ENCODE results near the gene PRAME.

The PRAME gene

DNA sequence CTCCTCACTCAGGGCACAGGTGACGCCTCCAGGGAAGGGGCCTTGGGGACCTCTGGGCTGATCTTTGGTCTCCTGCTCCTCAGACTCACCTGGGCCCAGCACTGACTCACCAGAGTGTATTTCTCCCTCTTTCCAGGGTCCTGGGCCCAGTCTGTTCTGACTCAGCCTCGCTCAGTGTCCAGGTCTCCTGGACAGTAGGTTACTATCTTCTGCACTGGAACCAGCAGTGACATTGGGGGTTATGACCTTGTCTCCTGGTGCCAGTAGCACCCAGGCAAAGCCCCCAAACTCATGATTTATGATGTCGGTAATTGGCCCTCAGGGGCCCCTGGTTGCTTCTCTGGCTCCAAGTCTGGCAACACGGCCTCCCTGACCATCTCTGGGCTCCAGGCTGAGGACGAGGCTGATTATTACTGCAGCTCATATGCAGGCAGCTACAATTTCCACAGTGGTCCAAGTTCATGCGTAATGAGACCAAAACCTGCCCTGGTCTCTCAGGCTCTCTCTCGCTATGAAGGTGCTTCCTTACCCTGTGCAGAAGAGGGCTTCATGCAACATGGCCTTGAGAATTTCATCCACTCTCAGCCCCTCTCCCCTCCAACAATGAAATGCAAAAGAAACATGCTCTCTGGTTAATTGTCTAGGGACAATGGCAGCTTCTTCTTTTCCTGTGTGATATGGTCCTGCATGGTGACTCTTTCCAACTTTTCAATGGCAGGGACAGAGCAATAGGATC is 21.0 kb upstream of the PRAME start:
- no peak for DNase-seq (ENCODE audit: low read depth)

DNA sequence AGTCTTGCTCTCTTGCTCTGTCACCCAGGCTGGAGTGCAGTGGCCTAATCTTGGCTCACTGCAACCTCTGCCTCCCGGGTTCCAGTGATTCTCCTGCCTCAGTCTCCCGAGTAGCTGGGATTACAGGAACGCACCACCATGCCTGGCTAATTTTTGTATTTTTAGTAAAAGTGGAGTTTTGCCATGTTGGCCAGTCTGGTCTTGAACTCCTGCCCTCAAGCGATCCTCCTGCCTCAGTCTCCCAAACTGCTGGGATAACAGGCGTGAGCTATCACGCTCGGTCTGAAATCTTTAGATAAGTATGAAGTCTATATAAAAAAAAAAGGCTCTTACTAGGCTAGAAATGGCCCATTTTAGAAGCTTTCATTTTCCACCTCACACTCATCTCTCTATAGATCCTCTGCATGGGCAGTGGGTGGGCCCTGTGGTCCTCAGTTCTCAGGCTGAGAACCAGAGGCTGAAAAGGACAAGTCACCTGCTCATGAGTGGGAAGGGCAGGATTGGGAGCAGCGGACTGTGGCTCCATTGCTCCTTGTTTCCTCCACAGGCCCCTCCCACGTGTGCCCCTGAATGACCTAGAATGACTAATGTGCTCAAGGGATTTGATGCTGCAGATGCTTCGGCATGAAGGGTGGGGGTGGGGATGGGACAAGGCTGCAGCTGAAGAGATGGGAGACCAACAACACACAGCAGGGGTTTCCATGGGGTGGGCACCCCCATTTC is 19.8 kb upstream of the PRAME start:
- DNase-seq (ENCODE audit: low read depth) = no peak

DNA sequence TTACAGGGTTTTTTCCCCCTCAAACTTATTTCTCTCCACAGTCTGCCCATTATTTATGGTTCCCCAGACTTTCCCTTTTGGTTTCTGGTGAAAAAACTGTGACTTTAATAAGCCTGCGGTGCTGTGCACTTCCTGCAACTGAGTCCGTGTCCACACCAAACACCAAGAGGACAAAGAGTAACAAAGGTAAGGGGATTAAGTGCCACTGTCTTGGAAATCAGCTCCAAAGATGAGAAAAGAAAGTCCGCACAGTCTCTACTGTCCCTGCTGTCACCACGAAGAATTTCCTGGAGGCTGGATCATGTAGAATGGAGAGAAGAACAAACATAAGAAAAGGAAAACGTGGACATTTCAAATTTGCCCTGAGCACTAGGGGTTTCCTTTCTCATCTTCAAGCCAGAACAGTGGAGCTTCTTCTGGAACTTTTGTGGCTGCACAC is 17.9 kb upstream of the PRAME start:
- no peak for DNase-seq (ENCODE audit: low read depth)

DNA sequence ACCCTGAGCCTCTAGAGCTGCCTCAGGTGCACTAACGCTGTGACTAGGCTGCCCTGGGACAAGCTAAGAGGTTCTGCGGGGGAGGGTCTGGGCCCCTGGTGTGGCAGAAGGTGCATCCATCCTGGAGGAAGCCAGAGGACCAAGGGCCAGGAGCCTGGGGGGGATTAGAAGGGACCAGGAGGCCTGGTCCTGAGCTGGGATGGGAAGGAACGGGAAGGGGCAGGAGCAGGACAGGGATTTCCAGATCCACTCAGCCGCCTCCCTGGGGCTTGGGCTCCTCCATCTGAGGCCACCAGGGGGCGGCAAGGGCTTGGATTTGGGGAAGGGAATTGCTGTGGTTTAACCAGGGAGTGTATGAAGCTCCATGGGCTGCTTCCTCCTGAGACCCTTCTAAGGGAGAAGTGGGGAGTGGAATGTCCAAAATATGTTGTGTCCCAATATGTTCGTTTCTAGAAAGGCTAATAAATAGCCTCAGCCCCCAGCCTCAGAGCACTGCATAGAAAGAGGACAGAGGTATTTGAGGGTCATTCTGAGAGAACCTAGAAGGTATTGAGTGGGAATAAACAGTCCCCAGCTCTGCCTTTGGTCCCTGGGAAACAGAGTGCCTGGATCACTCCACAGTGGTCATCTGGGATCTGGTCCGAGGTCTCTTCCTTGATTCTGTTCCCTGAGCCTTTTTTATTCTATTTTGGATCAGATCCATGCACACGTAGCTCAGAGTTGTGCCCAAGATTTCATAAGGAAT is 17.4 kb upstream of the PRAME start:
- DNase-seq (ENCODE audit: low read depth) = no peak

DNA sequence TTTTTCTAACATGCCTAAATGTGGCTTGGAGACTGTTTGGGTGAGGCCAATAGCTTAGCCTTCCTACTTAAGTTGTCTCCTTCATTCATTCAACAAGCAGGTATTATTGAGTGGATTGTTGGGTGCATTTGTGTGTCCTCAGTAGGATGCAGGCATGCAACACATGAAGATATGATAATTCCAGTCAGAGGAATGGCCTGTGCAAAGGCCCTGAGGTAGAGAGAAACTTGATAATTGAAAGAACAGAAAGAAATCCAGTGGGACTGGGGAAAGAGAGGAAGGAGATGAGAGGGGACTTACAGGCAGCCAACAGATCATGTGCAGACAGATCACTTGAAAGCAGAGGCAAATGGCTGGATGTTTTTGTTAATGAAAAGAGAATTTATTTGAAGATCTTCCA is 15.3 kb upstream of the PRAME start:
- DNase-seq (ENCODE audit: low read depth) = no peak

DNA sequence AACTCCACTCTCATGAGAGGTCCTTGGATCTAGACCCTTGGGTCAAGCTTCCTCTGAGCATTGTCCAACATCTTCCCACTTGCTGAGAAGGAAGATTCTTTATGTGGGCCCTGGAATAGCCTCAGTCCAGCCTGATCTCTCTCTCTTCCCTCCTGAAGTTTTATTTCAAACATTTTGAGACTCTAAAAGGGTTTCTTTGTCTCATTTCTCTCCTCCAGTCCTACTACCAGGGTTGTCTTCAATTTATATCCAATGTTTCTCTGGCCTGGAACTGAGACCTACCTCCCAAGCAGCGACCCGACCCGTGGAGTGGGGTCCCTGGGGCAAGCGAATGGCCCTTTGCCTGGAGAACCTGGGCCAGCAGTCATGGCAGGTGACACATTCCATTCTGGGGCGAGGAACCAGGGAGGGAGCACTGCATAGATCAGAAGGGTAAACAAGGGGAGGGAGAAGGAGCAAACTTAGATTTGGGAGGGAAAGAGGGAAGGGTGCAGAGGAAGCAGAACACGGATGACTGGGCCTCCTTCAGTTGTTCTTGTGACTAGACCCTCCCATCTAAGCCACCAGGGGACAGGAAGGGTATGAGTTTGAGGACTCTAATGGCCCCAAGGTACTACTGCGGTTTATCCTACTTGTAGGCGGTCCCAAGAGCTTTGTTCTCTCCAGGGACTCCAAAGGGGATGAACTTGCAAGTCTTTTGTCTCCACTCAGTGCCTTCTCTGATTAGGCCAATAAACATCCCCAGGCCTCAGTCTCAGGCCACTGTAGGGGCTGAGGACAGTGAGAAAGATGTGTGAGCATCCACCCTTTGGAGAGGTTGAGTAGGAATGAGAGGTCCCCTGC is 14.2 kb upstream of the PRAME start:
- DNase-seq (ENCODE audit: low read depth) = no peak

DNA sequence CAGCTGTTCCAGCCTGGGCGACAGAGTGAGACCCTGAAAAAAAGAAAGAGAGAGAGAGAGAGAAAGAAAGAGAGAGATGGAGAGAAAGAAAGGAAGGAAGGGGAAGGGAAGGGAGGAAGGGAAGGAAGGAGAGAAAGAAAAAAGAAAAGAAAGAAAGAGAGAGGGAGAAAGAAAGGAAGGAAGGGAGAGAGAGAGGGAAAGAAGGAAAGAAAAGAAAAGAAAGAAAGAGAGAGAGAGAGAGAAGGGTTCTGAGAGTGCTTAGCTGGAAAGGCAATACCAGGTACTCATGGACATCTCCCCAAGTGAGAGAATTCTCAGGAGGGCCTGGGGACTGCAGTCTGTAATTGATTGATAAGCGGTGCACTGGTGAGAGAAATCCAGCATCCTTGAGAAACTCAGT is 12.8 kb upstream of the PRAME start:
- no peak for DNase-seq (ENCODE audit: low read depth)

DNA sequence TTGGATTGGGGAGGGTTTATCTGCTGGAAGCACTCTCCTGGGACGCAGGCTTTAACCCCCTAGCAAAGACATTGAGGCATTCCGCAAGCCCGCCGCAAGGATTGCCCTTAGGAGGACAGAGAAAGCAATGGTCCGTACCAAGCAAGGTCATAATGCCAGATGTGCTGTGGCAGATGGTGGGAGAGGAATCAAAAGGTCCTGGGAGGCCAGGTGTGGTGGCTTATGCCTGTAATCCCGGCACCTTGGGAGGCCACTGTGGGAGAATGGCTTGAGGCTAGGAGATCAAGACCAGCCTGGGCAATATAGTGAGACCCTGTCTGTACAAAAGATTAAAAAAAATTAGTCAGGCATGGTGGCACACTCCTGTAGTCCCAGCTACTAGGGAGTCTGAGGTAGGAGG is 12.4 kb upstream of the PRAME start:
- DNase-seq (ENCODE audit: low read depth) = no peak

DNA sequence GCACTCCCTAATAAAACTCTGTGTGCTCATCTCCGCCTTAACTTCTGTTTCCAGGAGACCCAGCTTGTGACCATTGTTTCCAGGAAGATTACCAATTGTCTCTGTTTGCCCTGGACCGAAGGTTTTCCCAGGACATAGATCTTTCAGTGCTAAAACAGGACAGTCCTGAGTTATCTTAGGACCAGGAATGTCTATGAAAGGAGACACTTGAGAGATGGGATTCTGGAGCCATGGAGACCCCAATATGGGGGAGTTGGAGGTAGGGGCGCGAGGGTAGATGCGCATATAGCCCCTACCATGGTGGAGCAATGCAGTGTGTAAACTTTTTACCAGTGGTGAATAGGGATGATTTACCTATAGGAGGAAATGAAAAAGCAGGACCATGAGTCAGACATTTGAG is 10.2 kb upstream of the PRAME start:
- no peak for DNase-seq (ENCODE audit: low read depth)

DNA sequence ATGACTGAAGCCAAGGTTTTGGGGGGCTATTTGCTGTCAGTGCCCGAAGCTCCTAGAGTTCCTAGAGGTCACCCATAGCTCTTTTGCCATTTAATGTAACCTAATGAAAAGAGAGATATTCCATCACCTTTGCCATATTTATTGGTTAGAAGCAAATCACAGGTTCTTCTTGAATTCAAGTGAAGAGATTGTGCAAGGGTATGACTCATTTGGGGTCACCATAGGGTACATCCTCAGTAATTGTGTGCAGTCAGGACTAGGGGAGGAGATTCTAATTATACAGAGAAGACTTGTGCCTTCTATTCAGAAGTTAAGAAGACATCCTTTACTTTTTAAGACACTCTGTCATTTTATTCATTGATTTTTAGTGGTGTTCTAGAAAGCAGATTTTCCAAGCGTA is 6.9 kb upstream of the PRAME start:
- DNase-seq (ENCODE audit: low read depth) = no peak

DNA sequence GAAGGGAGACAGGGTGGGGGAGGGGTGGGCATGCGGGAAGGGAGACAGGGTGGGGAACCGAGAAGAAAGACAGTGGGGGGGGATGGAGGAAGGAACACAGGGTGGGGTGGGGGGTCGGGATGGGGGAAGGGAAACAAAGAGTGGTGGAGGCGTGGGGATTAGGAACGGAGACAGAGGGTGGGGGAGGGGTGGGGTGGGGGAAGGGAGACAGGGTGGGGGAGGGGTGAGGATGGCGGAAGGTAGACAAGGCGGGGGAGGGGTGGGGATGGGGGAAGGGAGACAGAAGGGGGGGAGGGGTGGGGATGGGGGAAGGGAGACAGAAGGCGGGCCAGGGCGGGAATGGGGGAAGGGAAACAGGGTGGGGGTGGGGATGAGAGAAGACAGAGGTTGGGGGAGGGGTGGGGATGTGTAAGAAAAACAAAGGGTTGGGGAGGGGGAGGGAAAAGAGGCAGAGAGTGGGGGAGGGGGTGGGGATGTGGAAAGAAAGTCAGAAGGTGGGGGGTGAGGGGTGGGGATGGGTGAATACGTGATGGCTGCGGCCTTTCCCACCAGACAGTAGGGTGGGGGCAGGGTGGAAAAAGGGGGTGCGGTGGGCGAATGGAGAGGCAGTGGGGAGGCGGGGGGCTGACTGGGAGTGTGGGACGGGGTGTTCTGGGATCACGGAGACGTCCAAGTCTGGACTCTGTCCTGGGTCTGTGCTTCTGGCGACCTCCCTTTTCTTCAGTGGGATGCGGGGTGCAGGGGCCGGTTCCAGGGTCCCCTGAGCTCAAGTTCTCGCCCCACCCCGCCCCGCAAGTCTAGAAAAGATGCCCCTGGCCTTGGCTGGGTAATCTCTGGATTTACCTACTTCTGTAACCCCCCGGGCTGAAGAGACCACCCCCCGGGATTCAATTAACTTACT is 744 bp downstream of the PRAME start:
- no peak for DNase-seq (ENCODE audit: low read depth)

DNA sequence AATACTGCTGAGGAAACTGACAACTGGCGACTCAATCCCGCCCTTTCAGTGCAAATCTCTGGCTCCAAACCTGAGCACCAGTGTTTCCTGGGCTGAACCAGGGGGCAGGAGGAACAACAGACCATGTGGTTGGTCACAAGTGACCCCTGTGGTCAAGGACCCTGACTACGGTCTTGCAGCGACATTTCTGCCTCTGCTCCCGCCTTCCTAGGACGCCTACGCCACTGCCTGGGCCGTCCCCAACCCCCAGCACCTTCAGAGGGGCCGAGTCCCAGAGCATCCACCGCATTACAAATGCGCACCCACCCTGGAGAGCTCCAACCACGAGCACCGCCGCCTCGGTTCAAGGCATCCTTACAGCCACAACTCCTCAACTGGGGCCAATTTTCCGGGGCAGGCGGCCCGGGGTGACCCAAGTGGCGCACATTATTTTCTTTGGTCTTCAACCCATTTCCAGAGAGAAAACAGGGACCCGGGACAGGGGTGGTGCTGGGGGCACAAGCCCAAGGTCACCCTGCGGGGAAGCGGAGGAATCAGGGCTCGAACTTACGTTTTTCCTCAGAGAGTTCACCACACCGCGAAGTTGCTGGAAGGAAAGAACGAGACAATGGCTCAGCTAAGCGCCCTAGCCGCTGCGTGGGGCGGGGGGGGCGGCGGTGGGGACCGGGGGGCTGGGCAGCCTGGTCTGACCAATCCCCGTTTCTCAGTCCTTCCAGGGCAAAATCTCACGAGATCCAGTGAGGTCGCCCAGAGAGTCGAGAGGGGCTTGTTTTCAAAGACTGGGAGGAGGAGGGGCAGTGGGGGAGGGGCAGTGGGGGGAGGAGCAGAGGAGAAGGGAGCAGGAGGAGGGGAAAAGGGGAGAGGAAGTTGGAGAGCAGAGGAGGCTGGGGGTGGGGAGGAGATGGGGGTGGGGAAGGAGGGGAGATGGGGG is 1.8 kb downstream of the PRAME start:
- no peak for DNase-seq (ENCODE audit: low read depth)

DNA sequence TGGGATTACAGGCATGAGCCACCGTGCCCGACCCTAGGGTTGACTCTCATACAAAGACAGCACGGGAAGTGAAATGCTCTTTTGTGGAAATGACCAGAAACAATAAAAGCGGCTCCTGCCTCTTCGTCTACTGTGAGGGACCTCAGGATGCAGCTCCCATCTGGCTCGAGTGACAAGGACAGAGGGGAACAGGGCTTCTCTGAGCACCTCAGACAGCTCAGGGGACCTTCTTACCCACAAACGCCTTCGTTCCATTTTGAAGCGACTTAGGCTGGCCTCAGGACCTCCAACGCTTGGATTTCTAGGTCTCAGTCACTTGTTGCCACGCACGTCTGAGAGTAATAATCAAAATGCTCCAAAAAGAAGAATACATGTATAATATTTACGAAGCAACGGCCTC is 2.5 kb downstream of the PRAME start:
- DNase-seq (ENCODE audit: low read depth) = no peak

DNA sequence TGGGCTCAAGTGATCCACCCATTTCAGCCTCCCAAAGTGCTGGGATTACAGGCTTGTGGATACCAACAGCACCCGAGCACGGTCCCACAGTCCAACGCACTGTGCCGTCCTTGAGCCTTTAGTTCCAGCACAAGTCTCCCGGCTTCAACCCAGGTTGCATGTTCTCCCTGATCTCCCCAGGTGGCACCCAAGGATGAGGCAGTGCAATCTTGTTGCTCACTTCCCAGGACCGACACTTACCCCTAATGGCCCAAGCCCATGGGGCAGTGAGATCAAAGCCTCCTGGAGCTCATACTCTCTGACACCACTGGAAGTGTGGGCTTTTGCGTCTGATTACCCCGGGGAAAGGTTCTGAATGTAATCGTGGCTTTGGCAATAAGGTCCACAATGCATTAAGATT is 3.5 kb downstream of the PRAME start:
- no peak for DNase-seq (ENCODE audit: low read depth)

DNA sequence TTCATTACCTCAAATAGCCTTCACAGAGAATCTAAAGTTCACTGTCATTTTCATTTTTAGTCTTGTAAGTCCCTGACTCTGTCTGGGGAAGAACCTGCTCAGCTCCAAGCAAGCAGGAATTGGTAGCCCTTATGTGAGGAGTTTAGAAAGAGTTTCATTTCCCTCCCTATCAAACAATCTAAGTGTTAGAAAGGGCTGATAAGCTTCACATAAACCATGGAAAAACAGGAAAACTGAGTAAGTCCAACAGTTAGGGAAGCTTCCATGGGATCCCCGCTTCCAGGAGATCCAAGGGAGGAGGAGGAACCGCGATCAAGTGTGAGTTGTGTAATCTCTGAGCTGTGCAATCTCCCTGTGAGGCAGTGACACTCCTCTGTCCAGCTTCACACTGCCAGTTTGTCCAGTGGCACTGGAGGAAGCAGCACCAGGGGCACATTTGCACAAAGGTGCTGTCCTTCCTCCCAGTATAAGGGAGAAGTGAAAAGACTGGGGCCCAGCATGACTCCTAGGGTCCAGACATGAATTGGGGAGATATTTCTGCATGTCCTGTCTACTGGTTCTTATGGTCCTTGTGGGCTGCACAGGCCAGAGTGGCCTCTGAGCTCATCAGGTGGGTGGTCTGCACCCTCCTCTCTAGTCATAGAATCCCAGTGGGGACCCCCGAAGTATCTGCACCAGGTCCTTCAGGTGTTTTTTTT is 4.3 kb downstream of the PRAME start:
- no peak for DNase-seq (ENCODE audit: low read depth)

DNA sequence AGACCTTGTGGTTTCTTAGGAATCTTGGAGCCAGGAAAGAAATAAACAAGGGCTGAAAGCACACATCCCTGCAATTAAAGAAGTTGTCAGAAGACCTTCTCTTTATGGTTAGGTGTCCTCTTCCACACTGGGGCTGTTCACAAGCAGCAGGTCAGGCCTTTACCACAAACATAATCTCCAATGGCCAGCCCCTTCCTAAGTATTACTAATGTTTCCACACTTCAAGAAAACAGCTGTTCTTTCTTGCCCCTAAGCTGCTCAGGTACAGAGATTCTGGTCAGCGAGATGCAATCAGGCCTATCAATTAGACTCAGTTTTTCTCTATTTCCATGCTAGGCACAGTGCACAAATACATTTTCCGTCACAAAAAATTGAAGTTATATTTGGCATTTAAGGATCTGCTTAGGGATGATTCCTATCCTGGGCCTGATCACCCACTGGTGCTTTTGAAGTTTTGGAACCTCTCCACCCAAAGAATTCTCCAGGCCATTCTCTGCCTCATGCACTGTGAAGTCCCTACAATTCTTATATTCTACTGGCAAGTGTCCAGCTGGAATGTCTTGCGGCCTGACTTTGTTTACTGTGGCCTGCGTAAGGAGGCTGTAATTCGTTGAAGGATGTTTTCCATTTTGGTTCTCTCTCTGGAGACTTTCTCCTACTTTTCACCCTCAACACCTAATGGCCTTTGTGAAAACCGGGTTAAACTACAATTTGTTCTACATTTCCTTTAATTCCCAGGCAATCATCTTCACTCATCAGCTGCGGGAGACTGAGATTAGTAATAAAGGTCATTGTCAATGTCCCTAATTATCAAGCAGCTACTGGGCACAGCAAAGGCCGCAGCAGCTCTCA is 5.1 kb downstream of the PRAME start:
- DNase-seq (ENCODE audit: low read depth) = no peak

DNA sequence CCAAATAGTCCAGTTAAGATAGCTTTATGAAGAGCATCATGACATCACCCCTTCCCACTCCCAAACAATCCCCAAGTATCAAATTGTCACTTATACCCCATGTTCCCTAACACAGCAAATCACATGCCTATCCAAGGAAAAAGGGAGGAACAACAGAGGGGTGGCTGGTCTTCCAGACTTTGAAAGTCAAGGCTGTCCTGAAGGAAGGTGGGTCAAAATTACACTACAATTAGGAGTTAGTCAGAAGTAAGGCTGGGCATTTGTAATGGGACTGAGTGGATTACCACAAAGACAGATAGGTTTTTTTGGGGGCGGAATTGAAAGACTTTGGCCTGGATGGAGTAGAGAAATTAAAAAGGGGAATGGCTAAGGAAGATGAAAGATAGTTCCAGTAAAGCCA is 5.9 kb downstream of the PRAME start:
- no peak for DNase-seq (ENCODE audit: low read depth)

DNA sequence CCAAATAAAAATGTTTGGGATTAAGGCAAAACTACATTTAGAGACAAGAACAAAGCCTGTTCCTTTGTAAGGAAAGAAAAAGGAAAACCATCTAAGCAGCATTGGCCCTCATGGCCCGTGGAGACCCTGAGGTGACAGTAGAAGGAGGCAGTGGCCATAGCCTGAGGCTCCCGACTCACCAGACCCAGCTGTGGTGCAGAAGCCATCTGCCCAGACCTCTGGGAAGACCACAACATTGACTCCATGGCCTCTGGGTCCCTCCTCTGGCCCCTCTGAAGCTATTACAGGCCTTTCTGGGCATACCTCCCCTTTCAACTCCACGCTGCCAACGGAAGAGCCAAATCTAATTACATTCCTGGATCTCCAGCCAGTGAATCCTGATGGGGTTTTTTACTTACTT is 6.4 kb downstream of the PRAME start:
- no peak for DNase-seq (ENCODE audit: low read depth)

All from activated T-cell treated with anti-CD3 and anti-CD28 coated beads for 24 hours (primary cell).